Thyroid gland (tissue), 4 donors: ENCODE measurements around the gene SLC25A17. TPM values are rescaled to one million over a fixed set of nuclear protein-coding genes. Genes with fewer than 3 reads are reported as not detected.
A peak's percentile ranks its signal among the peaks of the same experiment; 100 is the strongest.
"Not testable (repeated sequence)": the region's sequence is repeated elsewhere in the genome, so short reads cannot be mapped to it uniquely, and the experiment has no call there.

Experiments
- DNase-seq, 2 donors: peaks; one replicate each; pipeline ENCODE4 v3.0.0-alpha.2; 2019
- H3K27ac ChIP-seq, 3 donors: fragments of 200-600 bp; sonication (generic); 1 replicate in 2 of 3; 2 replicates in 1 of 3; pipeline ENCODE4 v1.5.1; 2016 to 2019; ENCODE audit warnings: mild to moderate bottlenecking in 1 of 3, moderate library complexity in 1 of 3
- H3K27me3 ChIP-seq: fragments of 200-600 bp; sonication (generic); one replicate; pipeline ENCODE4 v1.5.1; 2019
- H3K36me3 ChIP-seq, 2 donors: fragments of 200-600 bp; sonication (generic); one replicate each; pipeline ENCODE4 v1.5.1; 2016 to 2019
- H3K4me1 ChIP-seq, 2 donors: fragments of 200-600 bp; sonication (generic); one replicate each; pipeline ENCODE4 v1.5.1; 2017 to 2019
- H3K4me3 ChIP-seq, 3 donors: fragments of 200-600 bp; sonication (generic); replicated peaks in 1 of 3; 1 replicate in 2 of 3; 2 replicates in 1 of 3; pipeline ENCODE4 v1.5.1; 2016; ENCODE audit warnings: mild to moderate bottlenecking in 1 of 3
- H3K9me3 ChIP-seq: fragments of 200-600 bp; sonication (generic); one replicate; pipeline ENCODE4 v1.5.1; 2017
- CTCF ChIP-seq, 6 experiments: fragments of 200-600 bp in 3 of 6; fragments of 450-650 bp in 3 of 6; sonication (generic) in 3 of 6; IDR thresholded peaks; one replicate each; pipeline ENCODE4 v1.5.1; 2016 to 2019; ENCODE audit warnings: antibody characterized with exemption in 6 of 6, mild to moderate bottlenecking in 2 of 6, inconsistent platforms in 1 of 6, moderate library complexity in 1 of 6
- POLR2A ChIP-seq, 2 donors: fragments of 450-650 bp; IDR thresholded peaks; one replicate each; pipeline ENCODE4 v1.6.1; 2017; ENCODE audit warnings: antibody characterized with exemption in 2 of 2, mild to moderate bottlenecking in 2 of 2, moderate library complexity in 1 of 2
- WGBS, 2 donors: methylation state at CpG; one replicate each; pipeline ENCODE4 v1.1.5; 2017; 5-methylcytosine and 5-hydroxymethylcytosine counted together
- intact Hi-C: fragments of 100-400 bp; cut with DNase I; formaldehyde crosslinking; loops from one replicate; pipeline ENCODE4 v1.15.1; 2023
- total RNA-seq, 4 donors: library from RNA; depleted of rRNA; stranded (reverse); fragments of >200 nt; gene quantifications; one replicate each; pipeline ENCODE4 v1.2.3, GENCODE V29; 2016

SLC25A17 gene
- total RNA-seq, 4 donors from 2014 or later: 15.5 to 25.0 (median 20.9) TPM

- Histone ChIP-seq H3K9me3 (no peaks in the 10 kb centered on the region), H3K27ac (peak overlapping the region in 1 of 3 donors; percentile 31), H3K27me3 (no peaks in the 10 kb centered on the region), H3K4me3 (no peak overlapping the region), H3K4me1 (peaks cover 40% of the 10 kb centered on the region in 2 donors), H3K36me3 (peaks cover 7 to 12% of the 10 kb centered on the region in 2 donors)
- WGBS, 2 donors: 38 to 42% methylated on average over 3 of the region's 3 CpGs
- no peak for DNase-seq
- intact Hi-C loops: no loop called here
- TF ChIP-seq CTCF (IDR thresholded peaks at IDR 0.05) (no peak), POLR2A (IDR thresholded peaks at IDR 0.05) (no peak)
Measured at GRCh38 chr22:40853961-40854360, 34.8 kb upstream of the SLC25A17 start.

DNA sequence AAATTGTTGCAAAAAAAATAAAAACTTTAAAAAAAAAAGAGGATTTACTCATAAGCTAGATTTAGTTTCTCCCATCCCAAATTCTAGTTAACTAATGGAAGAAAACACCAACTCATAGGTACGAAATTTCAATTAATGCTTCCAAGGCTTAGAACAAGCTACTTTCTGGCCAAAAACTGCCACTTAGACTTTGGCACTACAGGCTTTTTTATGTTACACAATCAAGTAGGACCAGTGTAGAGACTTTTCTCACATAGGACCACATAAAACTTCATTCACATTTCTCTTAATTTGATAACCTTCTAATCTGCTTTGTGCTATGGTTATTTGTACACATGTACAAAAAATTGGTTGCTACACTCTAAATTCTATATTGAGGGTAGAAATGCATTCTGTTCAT, 34.2 kb upstream of the SLC25A17 start:
- peaks cover 40% of the 10 kb centered on the region in 2 donors for H3K4me1 ChIP-seq
- no peak for TF ChIP-seq CTCF (IDR thresholded peaks at IDR 0.05)
- TF ChIP-seq POLR2A (IDR thresholded peaks at IDR 0.05): no peak
- H3K9me3 ChIP-seq: no peaks in the 10 kb centered on the region
- intact Hi-C loops: no loop called here
- no peaks in the 10 kb centered on the region for H3K27me3 ChIP-seq
- H3K36me3 ChIP-seq: peaks cover 11 to 16% of the 10 kb centered on the region in 2 donors
- no peak overlapping the region for H3K4me3 ChIP-seq
- no peak for DNase-seq
- peak overlapping the region in 1 of 3 donors; percentile 31 for H3K27ac ChIP-seq
- 36 to 40% methylated on average over 1 of the region's 1 CpG for WGBS, 2 donors

GRCh38 chr22:40845816-40846215, 26.7 kb upstream of the SLC25A17 start:
- H3K4me1 ChIP-seq, H3K9me3 ChIP-seq, DNase-seq, intact Hi-C loops, H3K27ac ChIP-seq, H3K27me3 ChIP-seq, H3K4me3 ChIP-seq: not testable (repeated sequence)
- peaks cover 40 to 56% of the 10 kb centered on the region in 2 donors for H3K36me3 ChIP-seq
- 92 to 94% methylated on average over 11 of the region's 11 CpGs for WGBS, 2 donors

DNA sequence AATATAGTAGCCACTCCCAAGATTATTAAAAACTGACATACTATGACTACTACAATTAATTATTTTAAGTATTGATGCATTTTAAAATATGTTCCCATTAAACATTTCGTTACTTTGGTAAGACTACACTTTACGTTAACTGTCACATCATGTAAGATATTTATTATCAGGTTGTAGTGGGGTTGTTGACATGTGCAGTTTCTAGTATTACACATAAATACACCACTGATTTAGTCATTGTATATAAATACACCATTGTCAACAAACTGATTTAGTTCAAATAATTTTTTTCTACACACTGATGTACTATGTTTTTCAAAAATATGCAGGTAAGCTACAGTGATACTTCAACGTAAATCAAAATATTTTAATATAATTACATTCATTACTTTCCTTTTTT, 25.8 kb upstream of the SLC25A17 start:
- intact Hi-C loops: no loop called here
- no peaks in the 10 kb centered on the region for H3K9me3 ChIP-seq
- no peak for TF ChIP-seq POLR2A (IDR thresholded peaks at IDR 0.05)
- TF ChIP-seq CTCF (IDR thresholded peaks at IDR 0.05): no peak
- no peak for DNase-seq
- H3K27me3 ChIP-seq: no peaks in the 10 kb centered on the region
- H3K27ac ChIP-seq: no peak overlapping the region
- WGBS, 2 donors: 98 to 99% methylated on average over 3 of the region's 3 CpGs
- H3K36me3 ChIP-seq: peaks cover 48 to 57% of the 10 kb centered on the region in 2 donors
- H3K4me3 ChIP-seq: no peak overlapping the region
- no peaks in the 10 kb centered on the region for H3K4me1 ChIP-seq

- H3K36me3 ChIP-seq: peaks cover 42 to 51% of the 10 kb centered on the region in 2 donors
- no peaks in the 10 kb centered on the region for H3K4me1 ChIP-seq
- H3K27me3 ChIP-seq: no peaks in the 10 kb centered on the region
- peak; percentile 66 to 74 for DNase-seq
- TF ChIP-seq CTCF (IDR thresholded peaks at IDR 0.05): peak in 1 of 6 experiments; percentile 21
- no peak for TF ChIP-seq POLR2A (IDR thresholded peaks at IDR 0.05)
- H3K4me3 ChIP-seq: no peak overlapping the region
- intact Hi-C loops: no loop called here
- no peaks in the 10 kb centered on the region for H3K9me3 ChIP-seq
- WGBS, 2 donors: 55 to 56% methylated on average over 3 of the region's 3 CpGs
- no peak overlapping the region for H3K27ac ChIP-seq
Measured at GRCh38 chr22:40838486-40838885, 19.3 kb upstream of the SLC25A17 start.

GRCh38 chr22:40834619-40835018, 15.5 kb upstream of the SLC25A17 start:
- no peak overlapping the region for H3K4me3 ChIP-seq
- no peaks in the 10 kb centered on the region for H3K27me3 ChIP-seq
- WGBS, 2 donors: 95 to 98% methylated on average over 3 of the region's 3 CpGs
- H3K27ac ChIP-seq: no peak overlapping the region
- H3K9me3 ChIP-seq: no peaks in the 10 kb centered on the region
- H3K4me1 ChIP-seq: no peaks in the 10 kb centered on the region
- H3K36me3 ChIP-seq: peaks cover 54 to 66% of the 10 kb centered on the region in 2 donors
- intact Hi-C loops: no loop called here
- DNase-seq: no peak
- no peak for TF ChIP-seq CTCF (IDR thresholded peaks at IDR 0.05)
- TF ChIP-seq POLR2A (IDR thresholded peaks at IDR 0.05): no peak
